GM21717 (cell line): ENCODE results near the gene TMEM178B.

Experiments
- ATAC-seq: cut with Tn5 transposase; IDR thresholded peaks from one replicate; pipeline ENCODE4 v1.9.1; 2021; ENCODE audit warnings: mild to moderate bottlenecking, moderate library complexity; ENCODE audit not compliant: unreplicated experiment

TMEM178B gene

DNA sequence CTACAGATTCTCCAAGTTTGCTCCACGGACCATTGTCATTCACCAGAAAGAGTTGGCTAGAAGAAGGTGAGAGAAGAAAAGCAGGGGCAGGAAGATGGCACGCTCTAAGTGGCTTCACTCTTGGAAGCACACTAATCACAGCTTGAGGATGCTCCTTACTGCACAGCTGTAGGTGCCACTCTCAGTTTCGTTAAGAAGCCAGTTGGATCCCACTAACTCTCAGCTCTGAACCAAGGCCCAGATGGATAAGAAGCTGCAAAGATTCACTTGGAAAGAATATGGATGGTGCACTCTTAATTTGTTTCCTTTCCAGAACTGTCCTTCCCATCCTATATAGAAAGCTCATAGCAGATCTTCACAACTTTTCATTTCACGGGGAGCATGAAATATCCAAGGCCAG, 382.8 kb downstream of the TMEM178B start:
- no peak for ATAC-seq

DNA sequence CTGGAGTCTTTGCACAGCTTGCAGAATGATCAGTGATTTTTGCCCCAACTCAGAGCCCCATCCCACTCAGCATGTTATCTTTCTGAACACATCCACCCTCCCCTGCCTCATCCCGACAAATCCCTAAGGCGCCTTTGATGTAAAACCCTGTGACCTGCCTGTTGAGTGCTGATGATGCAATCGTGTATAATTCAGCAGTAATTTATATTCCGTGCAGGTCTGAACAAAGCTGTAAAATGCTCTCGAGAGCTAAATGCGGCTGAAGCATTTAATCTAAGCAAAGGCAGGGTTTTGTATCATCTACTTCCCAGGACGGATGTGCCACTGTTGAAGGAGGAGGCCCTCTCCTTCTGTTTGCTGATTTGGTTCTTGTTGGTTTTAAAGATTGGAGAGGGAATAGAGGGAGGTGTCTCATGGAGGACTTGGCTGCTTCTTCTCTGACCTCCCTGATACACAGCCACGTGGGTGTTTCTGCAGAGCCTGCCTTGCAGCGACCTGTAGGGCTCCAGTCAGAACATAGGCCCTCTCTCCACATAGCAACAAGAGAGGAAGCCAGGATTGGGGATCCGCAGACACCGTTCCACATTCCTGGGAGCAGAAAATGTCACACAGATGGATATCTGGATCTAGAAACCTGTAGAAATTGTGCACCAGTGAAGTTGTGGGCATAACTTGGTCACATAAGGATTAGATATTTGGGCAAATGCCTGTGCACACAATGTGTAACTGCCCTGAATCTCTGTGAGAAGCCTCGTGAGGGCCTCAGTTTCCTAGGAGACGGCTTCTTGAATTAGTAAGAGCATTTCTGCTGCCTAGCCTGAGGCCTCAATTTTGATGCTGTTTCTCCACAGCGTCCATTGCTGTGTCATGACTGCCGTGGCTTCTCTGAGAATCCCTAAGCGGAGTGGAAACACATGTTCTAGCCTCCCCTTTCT, 387.2 kb downstream of the TMEM178B start:
- no peak for ATAC-seq

GRCh38 chr7:141461924-141462323, 388.1 kb downstream of the TMEM178B start:
- ATAC-seq, result no peak

DNA sequence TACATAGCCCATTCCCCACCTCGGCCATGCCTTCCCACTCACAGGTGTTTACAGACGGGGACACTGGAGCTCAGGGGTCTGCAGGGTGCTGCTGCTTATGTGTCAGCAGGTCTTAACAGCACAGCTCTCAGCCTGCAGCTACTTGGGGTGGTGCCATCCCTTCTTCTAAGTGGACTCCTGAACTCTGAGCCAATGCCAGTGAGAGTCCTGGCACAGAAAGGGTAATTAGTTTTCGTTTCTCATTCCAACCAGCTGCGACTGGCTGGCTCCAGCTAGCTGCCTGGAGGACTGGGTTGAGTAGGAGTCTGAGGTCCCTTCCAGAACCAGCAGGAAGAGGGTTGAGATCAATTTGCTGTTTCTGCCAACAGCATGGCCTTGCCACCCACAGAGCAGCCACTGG, 389.1 kb downstream of the TMEM178B start:
- no peak for ATAC-seq

- no peak for ATAC-seq
Measured at GRCh38 chr7:141463986-141464385, 390.1 kb downstream of the TMEM178B start.

- ATAC-seq, result no peak
Measured at GRCh38 chr7:141464551-141464950, 390.7 kb downstream of the TMEM178B start.

DNA sequence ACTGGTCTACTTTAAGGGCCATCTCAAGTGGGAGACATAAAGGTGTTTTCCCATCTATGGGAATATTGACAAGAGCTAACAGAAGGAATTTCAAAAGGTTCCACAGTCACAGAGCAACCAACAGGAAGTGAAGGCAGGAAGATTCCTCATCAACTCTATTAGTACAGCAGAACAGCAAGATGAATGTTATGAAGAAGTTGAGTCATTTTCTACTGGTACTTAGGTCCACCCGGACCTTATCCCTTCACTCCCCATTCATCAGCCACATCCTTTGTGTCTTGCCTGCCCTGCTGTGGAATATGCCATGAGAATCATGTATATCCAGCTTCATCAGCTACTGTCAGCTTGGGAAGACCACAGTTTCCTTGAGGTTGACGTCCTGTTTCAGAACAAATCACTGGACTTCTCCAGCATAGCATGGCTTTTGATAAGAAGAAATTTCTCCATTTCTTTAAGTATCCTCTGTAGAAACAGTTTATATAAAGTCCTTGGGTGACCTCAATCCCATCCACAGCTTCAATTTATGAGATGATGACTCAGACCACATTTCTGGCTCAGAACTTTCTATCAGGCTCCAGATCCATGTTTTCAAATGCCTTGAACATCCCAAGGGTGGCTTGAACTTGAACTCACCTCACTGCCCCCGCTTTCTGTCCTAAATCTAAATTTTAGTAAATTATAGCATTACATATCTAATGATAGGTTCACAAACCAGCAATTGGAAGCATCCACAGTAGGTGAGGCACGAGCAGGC, 392.5 kb downstream of the TMEM178B start:
- no peak for ATAC-seq

DNA sequence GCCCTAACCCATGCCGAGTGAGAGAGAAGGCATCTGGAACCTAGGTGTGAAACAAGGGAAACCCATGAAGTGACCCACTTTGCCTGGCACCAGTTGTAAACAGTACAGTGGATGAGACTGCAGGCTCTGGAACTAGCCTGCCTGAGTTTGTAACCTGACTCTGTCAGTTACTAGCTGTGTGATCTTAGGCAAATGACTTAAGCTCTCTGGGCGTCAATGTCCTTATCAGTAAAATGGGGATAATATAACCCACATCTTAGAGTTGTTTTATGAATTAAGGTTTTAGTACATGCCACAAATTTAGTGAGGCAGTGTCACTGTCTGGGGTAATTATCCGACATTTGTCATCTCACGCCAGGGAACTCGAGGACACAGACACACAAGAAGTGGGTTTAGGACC, 394.5 kb downstream of the TMEM178B start:
- no peak for ATAC-seq

DNA sequence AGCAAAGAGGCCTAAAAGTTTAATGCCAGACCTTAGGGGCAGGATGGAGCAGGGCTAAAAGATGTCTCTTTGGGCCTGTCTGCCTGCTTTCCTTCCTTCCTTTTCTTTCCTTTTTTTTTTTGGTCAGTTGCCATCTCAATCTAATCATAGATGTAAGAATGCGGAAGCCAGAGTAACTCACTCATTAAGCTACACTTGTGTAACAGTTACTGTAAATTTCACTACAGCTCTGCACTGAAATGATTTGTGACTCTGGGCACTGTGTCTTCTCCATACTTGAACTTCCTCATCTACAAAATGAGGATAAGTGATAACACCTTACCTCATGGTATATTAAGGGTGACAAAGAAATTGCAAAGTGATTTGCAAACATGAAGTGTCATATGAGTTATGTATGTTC, 401.8 kb downstream of the TMEM178B start:
- ATAC-seq, result no peak

- no peak for ATAC-seq
Measured at GRCh38 chr7:141477865-141478264, 404.0 kb downstream of the TMEM178B start.

- ATAC-seq, result no peak
Measured at GRCh38 chr7:141478845-141479244, 405.0 kb downstream of the TMEM178B start.

- ATAC-seq, result no peak
Measured at GRCh38 chr7:141480953-141481352, 407.1 kb downstream of the TMEM178B start.

DNA sequence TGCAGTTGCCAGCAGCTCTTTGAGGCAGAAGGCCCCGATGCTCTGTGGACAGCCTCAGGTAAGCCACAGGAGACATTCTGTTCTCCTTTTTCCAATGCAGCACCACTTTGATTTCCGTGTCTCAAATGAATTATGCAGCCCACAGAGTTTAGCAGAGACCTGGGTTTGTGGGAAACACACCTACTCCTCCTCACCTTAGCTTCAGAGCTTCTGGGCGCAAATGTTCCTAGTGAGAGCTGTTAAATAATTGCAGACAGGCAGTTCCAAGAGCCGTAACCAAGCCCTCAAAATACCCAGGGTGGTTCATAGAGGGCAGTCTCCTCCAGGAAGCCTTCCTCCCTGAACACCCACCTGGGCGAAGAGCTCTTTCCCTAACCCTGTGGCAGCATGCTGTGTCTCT, 408.1 kb downstream of the TMEM178B start:
- ATAC-seq, result no peak

GRCh38 chr7:141483044-141483443, 409.2 kb downstream of the TMEM178B start:
- ATAC-seq, result no peak

DNA sequence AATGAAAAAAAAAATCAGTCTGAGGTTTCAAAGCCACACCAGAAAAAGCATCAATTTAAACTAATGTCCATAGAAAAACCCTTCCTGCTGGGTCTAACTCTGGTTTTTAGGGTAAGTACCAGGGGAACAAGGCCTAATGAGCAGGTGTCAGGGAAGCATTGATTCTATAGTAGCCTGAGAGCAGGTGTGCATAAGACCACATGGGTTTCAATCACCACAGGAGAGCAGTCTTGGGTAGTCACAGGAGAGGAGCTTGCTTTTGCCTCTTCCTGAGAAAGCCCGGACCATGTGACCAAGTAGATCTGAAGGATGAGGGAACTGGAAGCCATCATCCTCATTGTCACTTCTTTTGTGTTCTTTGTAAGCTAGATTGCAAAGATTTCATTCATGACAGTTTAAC, 411.0 kb downstream of the TMEM178B start:
- no peak for ATAC-seq

- ATAC-seq, result no peak
Measured at GRCh38 chr7:141486959-141487358, 413.1 kb downstream of the TMEM178B start.

- no peak for ATAC-seq
Measured at GRCh38 chr7:141490474-141490873, 416.6 kb downstream of the TMEM178B start.

DNA sequence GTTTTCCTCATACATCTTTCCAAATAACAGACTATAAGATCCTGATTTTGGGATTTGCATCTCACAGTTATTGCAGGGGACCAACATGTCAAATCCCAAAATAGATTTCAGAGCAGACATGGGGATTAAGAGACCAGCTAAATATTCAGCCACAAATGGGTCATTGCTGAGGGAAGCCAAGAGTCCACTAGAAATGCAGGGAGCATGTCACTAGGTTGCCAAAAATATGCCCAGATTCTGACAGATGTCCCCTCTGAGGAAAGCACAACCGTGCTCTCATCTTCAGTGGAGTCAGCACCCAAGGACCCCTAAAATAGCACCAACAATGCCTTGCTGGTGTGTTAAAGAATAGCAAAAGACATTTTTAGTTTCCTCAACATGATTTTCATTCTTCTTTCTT, 421.2 kb downstream of the TMEM178B start:
- ATAC-seq, result no peak

DNA sequence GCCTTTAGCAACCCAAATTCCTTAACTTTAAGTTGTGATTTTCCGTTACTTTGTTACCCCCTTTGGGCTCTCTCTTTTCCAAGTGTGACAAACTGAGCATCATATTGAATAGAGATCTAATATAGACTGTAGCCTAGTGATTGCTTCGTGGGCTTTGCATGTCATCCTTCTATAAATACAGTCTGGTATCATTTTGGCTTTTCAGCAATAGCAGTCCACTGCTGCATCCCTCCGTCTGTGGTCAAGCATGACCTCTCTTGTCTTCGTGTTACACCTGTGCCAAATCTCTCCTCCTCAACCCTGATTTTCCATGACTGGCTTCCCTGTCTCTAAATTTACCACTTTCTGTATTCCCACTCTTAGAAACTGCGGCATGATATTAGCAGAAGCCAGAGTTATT, 423.5 kb downstream of the TMEM178B start:
- ATAC-seq, result no peak

DNA sequence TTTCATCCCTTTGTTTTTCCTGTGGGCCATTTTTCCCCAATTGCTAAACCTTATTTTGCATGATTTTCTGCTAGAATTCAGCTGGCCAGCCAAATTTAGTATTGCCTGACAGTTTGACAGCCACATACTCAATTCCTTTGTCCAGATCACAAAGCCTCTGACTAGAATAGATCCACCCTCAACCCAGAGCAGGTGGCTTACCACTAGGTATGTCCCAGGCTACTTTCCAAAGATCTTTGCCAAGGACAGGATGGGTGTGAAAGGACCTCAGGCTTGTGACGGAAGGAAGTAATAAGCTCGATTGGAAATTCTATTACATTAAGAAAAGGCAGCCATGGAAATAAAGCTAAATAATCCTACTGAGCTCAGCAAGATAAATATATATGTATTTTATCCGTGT, 426.7 kb downstream of the TMEM178B start:
- ATAC-seq, result no peak

GRCh38 chr7:141501451-141501850, 427.6 kb downstream of the TMEM178B start:
- ATAC-seq, result no peak

- ATAC-seq, result no peak
Measured at GRCh38 chr7:141511316-141511675, 437.4 kb downstream of the TMEM178B start.
